Right hindlimb (tissue), 1 donor: ENCODE measurements around the gene ANKDD1A.

ENCODE experiments used
- DNase-seq: peaks from one replicate; pipeline ENCODE4 v3.0.0-alpha.2; 2018

Gene ANKDD1A

GRCh38 chr15:64911311-64912186 lies at the start of gene ANKDD1A:
Gene ANKDD1A (plus strand): TSS chr15:64911902. CDS start chr15:64911931, 29 bp downstream.
- peak; percentile 87 for DNase-seq

GRCh38 chr15:64861960-64862359 lies 49.7 kb upstream of the ANKDD1A start:
- no peak for DNase-seq

GRCh38 chr15:64862408-64862807 lies 49.3 kb upstream of the ANKDD1A start:
- DNase-seq: no peak

GRCh38 chr15:64864068-64864467 lies 47.6 kb upstream of the ANKDD1A start:
- peak; percentile 85 for DNase-seq

- no peak for DNase-seq
Observed at GRCh38 chr15:64865126-64865997, 46.3 kb upstream of the ANKDD1A start.

- DNase-seq: no peak
Observed at GRCh38 chr15:64865998-64866520, 45.6 kb upstream of the ANKDD1A start.

GRCh38 chr15:64869501-64869900 lies 42.2 kb upstream of the ANKDD1A start:
- DNase-seq: no peak

- no peak for DNase-seq
Observed at GRCh38 chr15:64870353-64870752, 41.3 kb upstream of the ANKDD1A start.

GRCh38 chr15:64875641-64876223 lies 36.0 kb upstream of the ANKDD1A start:
- no peak for DNase-seq

- peak; percentile 78 for DNase-seq
Observed at GRCh38 chr15:64877435-64877834, 34.3 kb upstream of the ANKDD1A start.

- DNase-seq: peak; percentile 70
Observed at GRCh38 chr15:64878705-64879104, 33.0 kb upstream of the ANKDD1A start.

GRCh38 chr15:64883100-64883581 lies 28.6 kb upstream of the ANKDD1A start:
- no peak for DNase-seq

GRCh38 chr15:64883997-64884511 lies 27.6 kb upstream of the ANKDD1A start:
- DNase-seq: no peak

GRCh38 chr15:64884679-64885078 lies 27.0 kb upstream of the ANKDD1A start:
- no peak for DNase-seq

GRCh38 chr15:64888336-64888735 lies 23.4 kb upstream of the ANKDD1A start:
- DNase-seq: no peak

GRCh38 chr15:64891561-64891960 lies 20.1 kb upstream of the ANKDD1A start:
- DNase-seq: no peak

GRCh38 chr15:64892847-64893403 lies 18.8 kb upstream of the ANKDD1A start:
- no peak for DNase-seq

- DNase-seq: peak; percentile 97
Observed at GRCh38 chr15:64893481-64894394, 18.0 kb upstream of the ANKDD1A start.

GRCh38 chr15:64894395-64895056 lies 17.2 kb upstream of the ANKDD1A start:
- no peak for DNase-seq

GRCh38 chr15:64895285-64896065 lies 16.2 kb upstream of the ANKDD1A start:
- DNase-seq: no peak
